NOMO-1 treated with dmso at 0.1 percent for 144 hours (cell line): ENCODE results near the gene C20orf144.
"Not testable (repeated sequence)": the region's sequence is repeated elsewhere in the genome, so short reads cannot be mapped to it uniquely, and the experiment has no call there.

ENCODE experiments used
- DNase-seq: peaks from one replicate; lab custom pipeline; 2025; ENCODE audit not compliant: unreplicated experiment; lab: John Stamatoyannopoulos, UW

C20orf144 gene

DNA sequence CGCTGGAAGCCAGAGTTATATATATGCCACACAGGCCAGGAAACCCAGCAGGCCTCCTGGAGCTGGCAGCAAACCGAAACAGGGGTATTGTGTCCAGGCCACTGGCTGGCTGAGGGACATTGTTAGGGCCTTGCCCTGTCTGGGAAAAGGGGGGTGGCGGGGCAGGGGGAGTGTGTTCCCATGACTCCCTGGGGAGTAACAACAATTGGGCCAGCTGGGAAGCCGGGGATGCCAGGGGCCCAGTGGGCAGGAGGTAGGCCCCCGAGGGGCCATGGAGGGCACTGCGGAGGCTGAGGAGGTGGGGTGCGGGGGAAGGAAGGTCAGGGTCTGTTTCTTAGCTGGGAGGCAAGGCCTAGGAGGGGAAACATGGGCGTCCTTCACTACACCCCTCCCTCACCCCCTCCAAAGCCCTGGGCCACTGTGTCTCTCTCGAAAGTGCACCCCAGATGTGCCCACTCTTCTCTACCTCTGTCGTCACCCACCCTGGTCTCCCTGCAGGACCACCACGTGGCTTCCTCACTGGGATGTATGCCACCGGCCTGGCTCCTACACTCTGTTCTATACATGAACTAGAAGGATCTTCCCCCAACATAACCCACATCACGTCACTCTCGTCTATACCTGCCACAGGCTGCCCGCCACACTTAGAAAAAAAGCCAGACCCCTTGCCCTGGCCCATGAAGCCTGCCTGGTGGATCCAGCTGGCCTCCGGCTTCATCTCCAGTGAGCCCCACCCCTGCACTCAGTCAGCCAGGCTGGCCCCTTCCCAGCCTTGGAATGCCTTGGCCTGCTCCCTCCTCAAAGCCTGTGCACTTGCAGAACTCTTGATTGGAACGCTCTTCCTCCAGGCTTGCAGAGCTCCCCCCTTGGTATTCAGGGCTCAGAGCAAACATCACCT, 31.9 kb downstream of the C20orf144 start:
- no peak for DNase-seq

GRCh38 chr20:33694639-33695012, 32.5 kb downstream of the C20orf144 start:
- DNase-seq: no peak

- DNase-seq: no peak
Observed at GRCh38 chr20:33696448-33696847, 34.3 kb downstream of the C20orf144 start.

- DNase-seq: peak; percentile 58
Observed at GRCh38 chr20:33697129-33697528, 35.0 kb downstream of the C20orf144 start.

- not testable (repeated sequence) for DNase-seq
Observed at GRCh38 chr20:33698966-33699365, 36.8 kb downstream of the C20orf144 start.

DNA sequence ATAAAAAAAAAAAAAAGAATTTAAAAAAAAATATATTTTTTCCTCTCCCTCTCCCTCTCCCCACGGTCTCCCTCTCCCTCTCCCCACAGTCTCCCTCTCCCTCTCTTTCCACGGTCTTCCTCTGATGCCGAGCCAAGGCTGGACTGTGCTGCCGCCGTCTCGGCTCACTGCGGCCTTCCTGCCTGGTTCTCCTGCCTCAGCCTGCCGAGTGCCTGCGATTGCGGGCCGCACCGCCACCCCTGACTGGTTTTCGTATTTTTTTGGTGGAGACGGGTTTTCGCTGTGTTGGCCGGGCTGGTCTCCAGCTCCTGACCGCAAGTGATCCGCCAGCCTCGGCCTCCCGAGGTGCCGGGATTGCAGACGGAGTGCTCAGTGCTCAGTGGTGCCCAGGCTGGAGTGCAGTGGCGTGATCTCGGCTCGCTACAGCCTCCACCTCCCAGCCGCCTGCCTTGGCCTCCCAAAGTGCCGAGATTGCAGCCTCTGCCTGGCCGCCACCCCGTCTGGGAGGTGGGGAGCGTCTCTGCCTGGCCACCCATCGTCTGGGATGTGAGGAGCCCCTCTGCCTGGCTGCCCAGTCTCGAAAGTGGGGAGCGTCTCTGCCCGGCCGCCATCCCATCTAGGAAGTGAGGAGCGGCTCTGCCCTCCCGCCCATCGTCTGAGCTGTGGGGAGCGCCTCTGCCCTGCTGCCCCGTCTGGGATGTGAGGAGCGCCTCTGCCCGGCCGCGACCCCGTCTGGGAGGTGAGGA, 38.7 kb downstream of the C20orf144 start:
- DNase-seq: not testable (repeated sequence)

DNA sequence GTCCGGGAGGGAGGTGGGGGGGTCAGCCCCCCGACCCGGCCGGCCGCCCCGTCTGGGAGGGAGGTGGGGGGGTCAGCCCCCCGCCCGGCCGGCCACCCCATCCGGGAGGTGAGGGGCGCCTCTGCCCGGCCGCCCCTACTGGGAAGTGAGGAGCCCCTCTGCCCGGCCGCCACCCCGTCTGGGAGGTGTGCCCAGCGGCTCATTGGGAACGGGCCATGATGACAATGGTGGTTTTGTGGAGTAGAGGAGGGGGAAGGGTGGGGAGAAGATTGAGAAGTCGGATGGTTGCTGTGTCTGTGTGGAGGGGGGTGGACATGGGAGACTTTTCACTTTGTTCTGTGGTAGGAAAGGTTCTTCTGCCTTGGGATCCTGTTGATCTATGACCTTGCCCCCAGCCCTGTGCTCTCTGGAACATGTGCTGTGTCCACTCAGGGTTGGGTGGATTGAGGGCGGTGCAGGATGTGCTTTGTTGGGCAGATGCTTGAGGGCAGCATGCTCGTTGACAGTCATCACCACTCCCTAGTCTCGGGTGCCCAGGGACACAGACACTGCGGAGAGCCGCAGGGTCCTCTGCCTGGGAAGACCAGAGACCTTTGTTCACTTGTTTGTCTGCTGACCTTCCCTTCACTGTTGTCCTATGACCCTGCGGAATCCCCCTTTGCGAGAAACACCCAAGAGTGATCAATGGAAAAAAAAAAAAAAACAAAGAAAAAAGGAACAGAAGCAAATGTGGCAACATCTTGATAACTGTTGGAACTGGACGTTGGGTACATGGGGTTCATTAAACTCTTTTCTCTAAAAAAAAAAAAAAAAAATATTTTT, 39.7 kb downstream of the C20orf144 start:
- DNase-seq: no peak

- no peak for DNase-seq
Observed at GRCh38 chr20:33702861-33703260, 40.7 kb downstream of the C20orf144 start.

DNA sequence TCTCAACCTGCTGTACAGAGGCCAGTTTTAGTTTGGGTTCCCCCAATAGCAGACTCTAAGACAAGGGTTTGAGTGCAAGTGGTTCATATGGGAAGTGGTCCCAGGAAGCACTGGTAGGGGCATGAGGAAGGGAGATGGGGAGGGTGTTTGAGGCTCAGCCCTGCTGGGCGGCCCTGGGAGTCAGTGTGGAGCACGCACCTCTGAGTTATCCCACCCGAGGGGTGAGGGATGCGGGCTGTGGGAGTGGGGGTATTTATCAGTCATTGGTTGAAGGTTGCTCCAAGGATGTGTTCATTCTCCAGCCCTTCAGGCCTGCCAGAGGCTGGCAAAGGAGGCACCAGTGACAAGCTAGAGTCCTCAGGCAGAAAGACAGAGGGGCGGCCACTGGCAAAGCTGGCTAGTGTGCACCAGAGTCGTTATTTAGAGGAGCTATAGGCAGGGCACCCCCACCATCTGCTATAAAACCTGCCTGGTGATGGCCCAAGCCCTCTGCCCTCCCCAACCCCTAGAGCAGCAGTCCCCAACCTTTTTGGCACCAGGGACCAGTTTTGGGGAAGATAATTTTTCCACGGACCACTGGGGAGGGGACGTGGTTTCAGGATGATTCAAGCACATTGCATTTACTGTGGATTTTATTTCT, 41.5 kb downstream of the C20orf144 start:
- no peak for DNase-seq

DNA sequence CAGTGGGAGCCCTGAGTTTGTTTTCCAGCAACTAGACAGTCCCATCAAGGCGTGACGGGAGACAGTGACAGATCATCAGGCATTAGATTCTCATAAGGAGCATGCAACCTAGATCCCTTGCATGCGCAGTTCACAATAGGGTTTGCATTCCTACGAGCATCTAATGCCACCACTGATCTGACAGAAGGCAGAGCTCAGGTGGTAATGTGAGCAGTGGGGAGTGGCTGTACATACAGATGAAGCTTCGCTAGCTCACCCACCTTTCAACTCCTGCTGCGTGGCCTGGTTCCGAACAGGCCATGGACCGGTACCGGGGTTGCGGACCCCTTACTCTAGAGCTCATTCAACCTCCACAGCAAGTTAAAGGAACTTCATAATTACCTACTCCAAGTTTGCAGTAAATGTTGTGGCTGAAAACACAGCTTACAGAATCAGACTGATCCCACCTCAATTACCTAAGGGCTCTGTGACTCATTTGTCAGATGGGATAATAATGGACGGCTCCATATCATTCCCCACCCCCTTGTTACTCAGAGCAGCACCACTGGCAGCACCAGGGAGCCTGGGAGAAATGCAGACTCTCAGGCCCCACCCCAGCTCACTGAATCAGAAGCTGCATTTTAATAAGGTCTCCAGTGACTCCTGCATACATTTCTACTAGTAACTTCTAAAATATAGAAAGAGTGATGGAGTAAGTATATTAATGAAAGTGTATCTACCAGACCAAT, 42.2 kb downstream of the C20orf144 start:
- DNase-seq: no peak

GRCh38 chr20:33707668-33708067, 45.5 kb downstream of the C20orf144 start:
- no peak for DNase-seq

- DNase-seq: no peak
Observed at GRCh38 chr20:33709398-33709797, 47.3 kb downstream of the C20orf144 start.

GRCh38 chr20:33709905-33710541, 47.9 kb downstream of the C20orf144 start:
- DNase-seq: no peak

GRCh38 chr20:33710681-33711445, 48.7 kb downstream of the C20orf144 start:
- DNase-seq: no peak

GRCh38 chr20:33711446-33711738, 49.3 kb downstream of the C20orf144 start:
- no peak for DNase-seq
